Measurements from ENCODE around the gene KDM5B.

Gene KDM5B

DNA sequence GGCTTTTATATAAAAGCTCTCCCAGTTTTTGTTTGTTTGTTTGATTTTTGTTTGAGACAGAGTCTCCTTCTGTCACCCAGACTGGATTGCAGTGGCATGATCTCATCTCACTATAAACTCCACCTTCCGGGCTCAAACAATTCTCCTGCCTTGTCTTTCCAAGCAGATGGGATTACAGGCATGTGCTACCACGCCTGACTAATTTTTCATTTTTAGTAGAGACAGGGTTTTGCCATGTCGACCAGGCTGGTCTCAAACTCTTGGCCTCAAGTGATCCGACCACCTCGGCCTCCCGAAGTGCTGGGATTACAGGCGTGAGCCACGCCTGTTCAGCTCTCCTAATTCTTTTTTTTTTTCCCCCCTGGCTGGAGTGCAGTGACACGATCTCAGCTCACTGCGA lies 6.9 kb upstream of the KDM5B start:
- H3K4me3 ChIP-seq (ENCODE audit: low read depth, low read length), result no peak overlapping the region
- TF ChIP-seq, protein P1, sequence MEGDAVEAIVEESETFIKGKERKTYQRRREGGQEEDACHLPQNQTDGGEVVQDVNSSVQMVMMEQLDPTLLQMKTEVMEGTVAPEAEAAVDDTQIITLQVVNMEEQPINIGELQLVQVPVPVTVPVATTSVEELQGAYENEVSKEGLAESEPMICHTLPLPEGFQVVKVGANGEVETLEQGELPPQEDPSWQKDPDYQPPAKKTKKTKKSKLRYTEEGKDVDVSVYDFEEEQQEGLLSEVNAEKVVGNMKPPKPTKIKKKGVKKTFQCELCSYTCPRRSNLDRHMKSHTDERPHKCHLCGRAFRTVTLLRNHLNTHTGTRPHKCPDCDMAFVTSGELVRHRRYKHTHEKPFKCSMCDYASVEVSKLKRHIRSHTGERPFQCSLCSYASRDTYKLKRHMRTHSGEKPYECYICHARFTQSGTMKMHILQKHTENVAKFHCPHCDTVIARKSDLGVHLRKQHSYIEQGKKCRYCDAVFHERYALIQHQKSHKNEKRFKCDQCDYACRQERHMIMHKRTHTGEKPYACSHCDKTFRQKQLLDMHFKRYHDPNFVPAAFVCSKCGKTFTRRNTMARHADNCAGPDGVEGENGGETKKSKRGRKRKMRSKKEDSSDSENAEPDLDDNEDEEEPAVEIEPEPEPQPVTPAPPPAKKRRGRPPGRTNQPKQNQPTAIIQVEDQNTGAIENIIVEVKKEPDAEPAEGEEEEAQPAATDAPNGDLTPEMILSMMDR (IDR thresholded peaks at IDR 0.05; ENCODE audit: control insufficient read depth, extremely low read depth, insufficient read depth), result no peak
- DNase-seq (ENCODE audit: low read depth), result no peak

DNA sequence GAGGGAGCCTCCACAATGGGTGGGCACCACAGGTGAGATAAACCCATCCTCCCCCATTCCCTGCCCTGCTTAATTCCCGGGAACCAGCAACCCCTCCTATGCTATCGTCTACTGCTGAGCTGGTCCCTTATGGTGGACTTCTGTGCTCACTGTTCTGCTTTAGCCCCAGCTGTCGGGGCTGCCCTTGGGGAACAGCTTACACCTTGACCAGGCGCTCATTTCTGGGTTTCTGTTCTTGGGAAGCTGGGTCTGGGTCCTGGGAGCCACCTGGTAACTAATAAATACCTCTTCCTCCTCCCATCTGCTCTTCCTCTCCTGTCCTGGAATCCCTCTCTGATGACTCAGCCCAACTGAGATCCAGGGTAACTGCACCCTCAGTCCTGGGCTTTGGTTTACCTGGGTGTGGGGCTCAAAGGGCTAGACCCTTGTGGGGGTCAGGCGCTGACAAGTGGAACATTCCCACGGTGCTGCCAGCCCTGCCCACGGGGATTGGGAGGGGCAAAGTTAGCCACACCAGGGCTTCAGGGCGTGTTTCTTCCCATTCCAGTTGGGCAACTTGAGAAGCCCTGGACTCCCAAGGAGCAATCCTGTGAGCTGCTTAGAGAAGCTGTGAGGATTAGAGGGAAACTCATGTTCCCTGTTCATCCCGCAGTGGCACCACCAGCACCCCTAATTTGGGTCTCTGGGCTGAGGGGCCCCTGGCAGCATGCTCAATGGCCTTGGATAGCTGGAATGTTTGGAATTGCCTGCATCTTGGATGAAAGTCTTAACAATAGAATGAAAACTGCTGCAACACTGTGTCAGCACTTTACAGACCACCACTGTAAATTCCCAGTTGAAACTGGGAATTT lies 4.2 kb upstream of the KDM5B start:
- no peak overlapping the region for H3K4me3 ChIP-seq (ENCODE audit: low read depth, low read length)
- DNase-seq (ENCODE audit: low read depth), result no peak
- TF ChIP-seq, protein P1 (IDR thresholded peaks at IDR 0.05; ENCODE audit: control insufficient read depth, extremely low read depth, insufficient read depth), result no peak

DNA sequence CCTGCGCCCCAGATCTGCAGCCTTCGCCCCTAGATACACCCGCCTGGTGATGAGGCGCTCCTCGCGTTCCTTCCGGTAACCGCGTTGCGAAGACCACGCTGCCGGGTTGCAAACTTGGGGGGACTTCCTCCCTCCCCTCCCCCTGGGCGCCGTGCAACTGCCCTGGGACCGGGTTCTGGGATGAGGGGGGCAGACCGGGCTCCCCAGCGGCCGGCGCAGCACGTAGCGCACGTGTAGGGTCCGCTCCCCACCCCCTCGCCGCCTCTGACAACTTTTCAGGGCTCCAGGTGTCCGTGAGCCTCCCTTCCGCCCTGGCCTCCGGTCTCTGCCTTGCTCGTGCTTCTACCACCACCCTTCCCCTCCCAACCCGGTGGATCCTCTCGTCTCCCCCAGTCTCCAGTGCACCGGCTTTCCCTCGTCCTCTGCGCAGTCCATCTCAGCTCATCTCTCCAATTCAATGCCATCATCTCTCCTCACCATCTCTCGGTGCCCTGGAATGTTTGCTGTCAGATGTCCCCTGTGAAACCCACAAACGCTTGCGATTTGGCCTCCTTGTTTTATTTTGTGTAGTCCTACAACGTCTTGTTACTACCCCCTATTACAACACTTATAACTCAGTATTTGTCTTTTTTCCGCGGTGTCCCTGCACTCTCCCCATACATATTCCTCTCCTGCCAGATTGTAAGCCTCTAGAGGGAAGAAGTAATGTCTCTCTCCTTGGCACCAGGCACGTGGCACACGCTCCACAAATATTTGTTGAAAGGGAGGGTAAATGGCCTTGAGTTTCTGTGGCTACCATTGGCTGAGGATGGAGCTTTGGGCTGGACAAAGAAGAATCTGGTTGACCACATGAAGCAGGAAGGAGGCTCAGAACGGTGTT lies 3.3 kb upstream of the KDM5B start:
- H3K4me3 ChIP-seq (ENCODE audit: low read depth, low read length), result peak overlapping the region; percentile 71
- DNase-seq (ENCODE audit: low read depth), result no peak
- TF ChIP-seq, protein P1 (IDR thresholded peaks at IDR 0.05; ENCODE audit: control insufficient read depth, extremely low read depth, insufficient read depth), result no peak

DNA sequence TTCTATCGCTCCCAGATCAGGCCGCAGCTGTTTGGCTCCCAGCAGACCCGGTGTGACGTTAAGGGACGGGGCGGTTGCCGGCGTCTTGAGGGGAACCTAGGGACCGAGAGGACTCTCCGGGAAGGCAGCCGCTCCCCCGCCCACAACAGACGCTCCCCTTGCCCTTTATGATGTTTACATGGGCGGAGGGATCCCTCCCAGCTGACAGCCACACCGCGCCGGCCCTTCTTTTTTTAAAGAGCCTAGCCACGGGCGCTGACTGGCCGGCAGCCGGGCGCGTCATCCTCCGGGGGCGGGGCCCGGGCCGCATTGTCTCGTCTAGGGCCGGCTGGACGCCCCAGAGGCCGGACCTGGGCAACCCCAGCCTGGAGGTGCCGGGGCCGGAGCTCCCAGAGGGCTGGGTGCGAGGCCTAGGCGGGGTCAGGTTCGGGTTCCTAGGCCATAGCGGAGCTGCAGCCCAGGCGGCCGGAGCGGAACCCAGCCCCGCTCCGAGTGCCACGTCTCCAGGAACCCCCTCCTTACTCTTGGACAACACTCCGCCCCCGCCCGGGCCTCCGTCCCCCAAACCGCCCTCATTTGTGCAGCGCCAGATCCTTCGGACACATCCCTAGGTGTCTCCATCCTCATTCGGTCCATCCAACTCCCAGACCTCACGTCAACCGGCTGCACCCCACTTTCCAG lies 2.5 kb upstream of the KDM5B start, which contains the start of gene PCAT6:
Gene PCAT6, plus strand, starts transcription at position 340 of the 681 bp plus-strand sequence.
- TF ChIP-seq, protein P1 (IDR thresholded peaks at IDR 0.05; ENCODE audit: control insufficient read depth, extremely low read depth, insufficient read depth), result no peak
- DNase-seq (ENCODE audit: low read depth), result peak; percentile 88
- H3K4me3 ChIP-seq (ENCODE audit: low read depth, low read length), result peak within 1 kb of the TSS; percentile 71

DNA sequence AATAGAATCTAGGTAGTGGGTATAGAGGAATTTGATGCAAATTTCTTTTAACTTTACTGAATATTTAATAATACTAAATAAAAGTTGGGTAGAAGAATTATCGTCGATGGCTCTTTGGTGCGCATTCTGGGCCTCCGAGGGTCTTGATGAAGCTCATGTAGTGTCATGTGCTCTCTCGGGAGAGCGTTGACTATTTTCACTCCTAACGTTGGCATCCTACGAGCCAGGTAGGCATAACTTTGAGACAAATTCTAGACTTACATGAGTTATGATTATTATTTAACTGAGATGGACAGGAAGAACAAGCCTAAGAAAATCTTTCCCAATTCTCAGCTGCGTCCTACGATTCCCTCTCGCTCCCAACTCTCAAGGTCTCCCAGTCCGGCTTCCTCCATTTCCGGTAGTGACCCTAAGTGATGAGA lies 2.0 kb upstream of the KDM5B start:
- DNase-seq (ENCODE audit: low read depth), result no peak
- peak overlapping the region; percentile 71 for H3K4me3 ChIP-seq (ENCODE audit: low read depth, low read length)
- TF ChIP-seq, protein P1 (IDR thresholded peaks at IDR 0.05; ENCODE audit: control insufficient read depth, extremely low read depth, insufficient read depth), result no peak

DNA sequence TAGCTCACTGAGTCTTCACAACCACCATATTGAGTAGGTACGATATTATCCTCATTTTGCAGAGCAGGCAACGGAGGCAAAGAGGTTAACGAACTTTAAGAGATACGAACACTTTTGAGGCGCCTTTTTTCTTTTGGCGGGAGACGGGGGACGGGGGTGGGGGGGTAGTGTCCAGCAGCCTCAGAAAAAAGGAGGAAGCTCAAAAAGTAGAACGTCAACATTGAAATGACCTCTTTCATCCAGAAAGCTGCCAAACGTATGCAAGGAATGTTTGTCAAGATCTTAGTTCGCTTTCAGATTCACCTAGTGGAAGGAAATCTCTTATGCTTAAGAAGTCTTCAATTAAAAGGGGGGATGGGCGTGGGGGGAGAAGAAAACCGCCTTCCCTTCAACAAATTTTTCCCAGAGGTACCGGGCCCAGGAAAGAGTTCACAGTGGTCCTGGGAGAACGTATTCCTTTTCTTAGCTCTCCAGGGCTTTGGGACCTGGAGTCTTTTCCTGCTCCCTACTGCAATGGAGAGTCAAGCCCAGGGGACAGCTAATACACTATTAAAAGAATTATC lies 1.5 kb upstream of the KDM5B start:
- TF ChIP-seq, protein P1 (IDR thresholded peaks at IDR 0.05; ENCODE audit: control insufficient read depth, extremely low read depth, insufficient read depth), result no peak
- H3K4me3 ChIP-seq (ENCODE audit: low read depth, low read length), result peak overlapping the region; percentile 71; the same call in 1 of the 2 replicates
- no peak for DNase-seq (ENCODE audit: low read depth)

All from LNCaP clone FGC (cell line).